NCI-H1436 treated with DMSO at 0.1 percent for 48 hours (cell line): Measurements from ENCODE around the gene ZIC4.

Experiments
- DNase-seq: peaks from one replicate; lab custom pipeline; 2025; lab: John Stamatoyannopoulos, UW

Gene ZIC4

DNA sequence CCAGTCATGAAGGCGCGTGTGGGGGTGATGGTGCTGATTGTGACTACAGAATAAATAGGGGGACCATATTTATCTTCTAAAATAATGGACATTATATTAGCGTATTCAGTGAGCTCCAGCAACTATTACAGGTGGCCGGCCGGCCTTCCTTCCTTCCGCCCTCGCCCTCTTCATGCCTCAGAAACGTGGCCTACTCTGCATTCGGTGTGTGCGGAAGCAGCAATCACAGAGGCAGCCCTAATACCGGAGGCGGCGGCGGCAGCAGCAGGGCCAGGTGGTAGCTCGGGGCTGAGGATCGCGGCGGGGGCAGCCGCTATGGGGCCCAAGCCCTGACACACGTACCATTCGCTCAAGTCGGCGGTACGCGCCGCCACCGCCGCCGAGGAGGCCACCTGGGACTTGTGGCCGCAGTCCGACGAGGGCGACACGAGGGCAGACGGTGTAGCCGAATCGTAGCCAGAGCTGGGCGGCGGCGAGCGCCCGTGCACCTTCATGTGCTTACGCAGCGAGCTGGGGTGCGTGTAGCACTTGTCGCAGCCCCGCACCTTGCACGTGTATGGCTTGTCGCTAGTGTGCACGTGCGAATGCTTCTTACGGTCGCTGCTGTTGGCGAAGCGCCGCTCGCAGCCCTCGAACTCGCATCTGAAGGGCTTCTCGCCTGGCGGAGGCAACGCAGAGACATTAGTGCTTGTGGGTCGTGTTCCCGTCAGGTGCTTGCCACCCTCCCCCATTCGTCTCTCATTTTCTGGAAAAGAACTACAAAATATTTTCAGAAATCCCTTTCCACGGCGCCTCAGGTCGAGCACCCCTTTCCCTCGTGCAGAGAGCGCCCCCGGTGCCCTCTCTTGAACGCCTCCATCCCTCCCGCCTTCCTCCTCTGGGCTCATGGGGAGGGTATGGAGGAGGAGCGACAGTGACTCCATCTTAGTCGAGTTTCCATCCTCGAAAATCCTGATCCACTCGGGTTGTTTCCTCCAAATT lies 15.5 kb downstream of the ZIC4 start:
- no peak for DNase-seq

DNA sequence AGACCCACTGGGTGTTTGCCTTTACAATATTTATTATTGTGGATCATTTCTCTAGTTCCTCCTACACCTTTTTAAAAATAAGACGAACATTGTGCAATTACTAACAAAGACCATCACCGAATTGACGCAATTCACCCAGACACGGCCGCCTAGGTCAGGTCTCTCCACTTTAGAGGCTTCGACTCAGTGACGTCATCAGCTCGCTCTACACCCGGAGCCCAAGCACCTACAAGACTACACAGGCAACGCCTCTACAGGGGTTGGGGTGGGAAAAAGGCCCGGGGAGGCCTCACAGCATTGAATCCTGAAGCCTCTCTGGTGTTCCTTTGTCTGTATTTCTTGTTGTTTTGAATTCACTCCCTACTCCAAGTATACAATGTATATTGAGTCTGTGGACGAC lies 16.6 kb downstream of the ZIC4 start:
- no peak for DNase-seq

DNA sequence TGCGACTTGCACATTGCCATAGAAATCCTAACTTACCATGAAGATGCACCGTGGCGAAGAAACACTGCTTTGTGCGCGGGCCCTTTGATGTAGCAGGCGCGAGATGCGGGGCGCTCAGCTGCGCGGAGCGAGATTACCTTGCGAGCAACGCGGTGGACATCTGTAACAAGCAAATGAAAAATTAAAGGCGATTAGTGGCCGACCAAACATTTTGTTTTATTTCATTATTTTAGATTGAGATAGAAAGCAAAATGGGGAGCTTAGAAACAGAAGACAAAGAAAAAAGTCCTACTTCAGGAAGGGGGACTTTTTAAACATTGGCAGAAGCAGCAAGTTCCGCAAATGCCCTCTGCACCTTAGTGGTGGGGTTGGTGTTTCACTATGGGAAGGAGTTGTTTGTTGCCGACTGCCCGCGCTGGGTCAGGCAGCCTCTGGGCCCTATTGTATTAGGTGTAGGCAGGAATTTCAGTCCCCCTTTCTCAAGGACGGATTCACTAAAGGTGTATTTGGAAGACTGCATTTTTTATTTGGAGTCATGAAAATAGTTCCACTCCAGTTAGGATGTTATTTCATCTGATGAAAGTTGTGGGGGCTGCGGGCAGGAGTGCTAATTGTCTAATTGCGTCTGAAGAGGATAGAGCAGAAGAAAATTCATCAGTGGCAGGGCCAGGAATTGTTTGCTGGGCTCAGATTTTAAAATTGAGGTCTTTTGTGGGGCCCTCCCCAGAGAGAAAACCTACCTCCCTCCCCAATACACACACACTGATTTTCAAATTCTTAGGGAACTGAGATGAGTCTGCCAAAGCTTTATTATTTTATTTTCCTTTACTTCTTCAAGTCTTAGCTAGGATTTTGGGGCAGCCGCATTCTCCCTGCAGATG lies 17.4 kb downstream of the ZIC4 start:
- DNase-seq = no peak

DNA sequence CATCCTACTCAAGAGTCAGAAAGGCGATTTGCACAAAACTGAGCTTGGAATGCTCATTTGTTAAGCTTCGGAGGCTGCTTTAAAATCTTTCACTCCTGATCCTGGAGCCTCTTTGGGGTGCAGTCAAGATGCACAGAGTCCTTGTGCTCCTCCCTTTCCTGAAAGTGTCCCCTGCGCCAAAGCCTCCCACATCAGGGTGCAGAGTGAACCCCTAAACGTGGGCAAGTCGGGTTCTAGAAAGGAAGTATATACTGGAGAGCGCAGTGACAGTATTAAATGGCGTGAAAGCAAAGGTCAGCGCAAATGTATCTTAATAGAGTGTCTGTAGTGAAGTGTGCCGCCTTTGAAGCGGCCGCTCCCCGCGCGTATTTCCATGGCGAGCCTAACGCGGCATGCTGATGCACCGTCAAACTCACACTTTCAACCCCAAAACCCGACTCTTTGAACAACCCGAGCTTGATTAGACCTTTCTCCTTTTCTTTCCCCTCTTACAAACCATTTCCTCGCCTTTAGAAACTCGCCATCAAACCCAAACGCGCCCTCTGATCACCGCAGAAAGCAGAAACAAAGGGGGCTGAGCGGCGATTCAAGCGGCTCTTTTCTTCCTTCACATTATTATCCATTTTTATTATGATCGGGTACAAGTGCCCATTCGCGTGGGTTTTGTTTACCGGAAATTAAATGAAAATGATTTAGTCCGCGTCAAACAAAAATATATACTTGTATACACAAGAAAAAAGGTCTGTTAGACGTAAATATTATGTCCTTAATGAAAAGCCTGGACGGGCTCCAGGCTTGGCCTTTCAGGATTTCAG lies 18.3 kb downstream of the ZIC4 start:
- no peak for DNase-seq

DNA sequence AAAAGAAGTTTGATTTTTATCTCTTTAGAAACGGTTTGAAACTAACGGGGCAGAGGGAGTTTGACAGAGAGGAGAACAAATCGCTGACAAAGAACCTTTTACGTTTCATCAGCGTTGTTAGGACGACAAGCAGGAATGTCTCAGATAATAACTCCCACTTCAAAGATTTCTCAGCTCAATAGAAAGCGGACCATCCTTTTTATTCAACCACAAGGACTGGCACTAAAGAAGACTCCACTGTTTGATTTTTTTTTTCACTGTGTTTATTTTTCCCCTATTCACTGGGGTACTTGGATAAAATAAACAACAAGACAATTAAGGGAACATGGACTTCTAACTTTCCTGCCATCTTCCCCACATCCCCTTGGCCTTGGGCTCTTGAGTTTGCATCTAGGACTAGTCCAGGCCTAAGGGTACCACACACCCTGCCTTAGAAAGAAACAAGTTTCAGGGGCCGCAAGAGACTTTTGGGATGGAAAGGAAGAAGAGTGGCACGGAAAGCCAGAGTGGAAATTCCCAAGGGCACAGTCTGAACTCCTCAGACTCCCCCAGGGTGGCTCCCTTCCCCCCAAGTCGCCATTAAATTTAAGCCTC lies 19.0 kb downstream of the ZIC4 start:
- no peak for DNase-seq

DNA sequence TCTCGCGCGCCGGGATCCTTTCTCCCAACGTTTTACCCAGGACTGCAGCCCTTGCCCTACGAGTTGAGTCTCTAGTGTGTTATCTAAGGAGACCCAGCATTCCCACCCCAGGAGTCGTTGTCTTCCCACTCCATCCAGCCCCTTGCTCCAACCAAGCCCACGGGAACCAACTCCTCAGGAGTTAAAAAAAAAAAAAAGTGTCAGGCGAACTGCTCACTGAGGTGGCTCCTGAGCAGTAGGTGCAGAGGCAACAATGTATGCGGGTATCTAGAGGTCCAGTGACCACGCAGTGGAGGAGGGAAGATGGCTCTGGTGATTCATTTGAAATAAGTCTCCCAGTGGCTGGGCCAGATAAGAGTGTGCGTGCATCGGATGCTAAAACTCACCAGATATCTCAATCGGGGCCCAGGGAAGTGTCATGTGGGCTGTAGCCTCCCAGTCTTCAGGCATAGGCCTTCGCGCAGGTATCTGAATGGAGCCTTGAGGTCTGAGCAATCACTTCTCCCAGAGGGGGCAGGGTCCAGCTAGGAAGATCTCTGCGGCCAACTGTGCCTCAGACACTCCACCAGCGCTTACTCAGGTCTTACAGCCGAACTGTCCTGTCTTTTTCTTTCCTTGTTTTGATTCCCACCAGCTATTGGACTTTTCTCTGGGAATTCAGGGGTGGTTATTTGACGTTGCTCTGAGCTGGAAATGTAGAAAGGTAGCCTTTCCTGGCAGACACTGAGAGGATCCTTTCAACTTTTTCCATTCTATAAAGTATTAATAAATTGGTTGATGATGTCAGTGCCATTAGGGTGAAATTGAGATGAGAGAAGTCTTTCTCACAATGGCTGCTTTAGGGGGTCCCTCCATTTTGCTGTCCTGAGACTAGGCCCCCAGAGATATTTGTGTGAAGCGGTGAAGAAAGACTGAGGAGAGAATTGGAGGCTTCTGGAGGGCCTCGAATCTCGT lies 21.0 kb downstream of the ZIC4 start:
- no peak for DNase-seq

DNA sequence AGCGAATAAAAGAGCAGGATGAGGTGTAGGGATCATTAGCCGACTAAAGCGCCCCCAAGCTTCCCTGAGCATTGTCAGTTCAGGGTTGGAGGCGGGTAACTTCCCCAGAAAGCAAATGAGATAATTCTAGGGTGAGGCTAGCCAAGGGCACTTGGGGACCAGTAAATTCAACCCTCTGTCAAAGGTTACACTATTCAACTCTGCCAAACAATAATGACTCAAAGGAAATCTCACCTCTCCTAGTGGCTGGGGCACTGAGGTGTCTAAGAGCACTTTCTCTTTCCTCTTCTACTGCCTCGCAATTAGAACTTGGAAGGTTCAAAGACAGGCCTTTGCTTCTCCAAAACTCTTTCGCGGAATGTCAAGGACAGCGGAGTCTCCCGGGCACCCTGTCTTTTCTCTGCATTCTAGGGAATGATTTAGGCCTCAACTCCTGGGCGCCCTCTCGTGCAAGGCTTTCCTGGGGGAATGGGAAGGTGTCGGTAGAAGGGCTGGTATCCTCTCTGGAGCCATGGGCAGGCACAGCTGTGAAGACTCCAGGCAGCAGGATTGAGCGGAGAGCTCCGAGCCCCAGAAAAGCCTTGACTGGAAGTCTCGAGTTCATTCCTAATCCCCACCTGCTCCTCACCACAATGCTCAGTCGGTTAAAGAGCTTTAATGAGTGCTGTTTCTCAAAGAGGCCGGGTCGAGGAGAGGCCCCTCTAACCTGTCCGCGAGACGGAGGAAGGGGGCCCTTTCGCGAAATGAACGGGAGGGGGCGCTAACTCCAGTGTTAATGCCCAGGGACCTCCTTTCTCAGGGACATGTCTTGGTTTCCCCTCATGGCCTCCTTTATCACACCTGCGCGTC lies 21.9 kb downstream of the ZIC4 start:
- DNase-seq = no peak

DNA sequence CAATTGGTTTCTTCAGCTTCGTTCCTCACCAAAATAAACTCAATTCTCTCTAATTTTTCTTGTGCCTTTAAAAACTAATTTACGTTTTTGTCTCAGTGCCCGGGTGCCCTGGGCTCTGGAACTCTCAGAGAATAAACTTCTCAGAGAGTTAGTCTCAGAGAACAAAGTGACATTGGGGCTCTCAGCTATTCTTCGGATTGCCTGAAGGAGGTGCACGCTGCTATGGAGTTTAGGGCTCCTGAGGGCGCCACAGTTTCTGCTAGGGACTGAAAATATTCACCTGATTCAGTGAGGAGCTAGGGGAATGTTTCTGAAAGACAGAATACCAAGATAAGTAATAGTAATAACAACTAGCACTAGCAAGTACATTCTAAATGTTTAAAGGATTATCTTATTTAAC lies 22.7 kb downstream of the ZIC4 start:
- DNase-seq = no peak

DNA sequence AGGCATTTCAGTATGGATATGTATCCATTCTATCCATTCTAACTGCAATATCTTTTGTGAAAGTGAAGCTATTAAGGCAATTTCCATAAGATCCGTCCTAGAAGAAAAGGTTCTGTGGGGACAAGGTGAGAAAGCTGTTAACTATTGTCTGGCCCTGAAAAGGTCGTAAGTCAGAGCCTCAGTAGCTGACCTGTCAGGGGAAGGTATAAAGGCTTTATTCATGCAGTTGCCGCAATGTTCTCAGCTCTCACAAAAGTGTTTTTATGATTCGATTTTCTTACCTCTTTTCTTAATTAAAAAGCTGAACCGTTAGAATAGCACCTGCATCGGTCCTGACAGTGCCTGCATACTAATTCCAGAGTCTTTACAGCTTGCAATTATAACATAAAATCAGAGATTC lies 24.7 kb downstream of the ZIC4 start:
- DNase-seq = no peak

DNA sequence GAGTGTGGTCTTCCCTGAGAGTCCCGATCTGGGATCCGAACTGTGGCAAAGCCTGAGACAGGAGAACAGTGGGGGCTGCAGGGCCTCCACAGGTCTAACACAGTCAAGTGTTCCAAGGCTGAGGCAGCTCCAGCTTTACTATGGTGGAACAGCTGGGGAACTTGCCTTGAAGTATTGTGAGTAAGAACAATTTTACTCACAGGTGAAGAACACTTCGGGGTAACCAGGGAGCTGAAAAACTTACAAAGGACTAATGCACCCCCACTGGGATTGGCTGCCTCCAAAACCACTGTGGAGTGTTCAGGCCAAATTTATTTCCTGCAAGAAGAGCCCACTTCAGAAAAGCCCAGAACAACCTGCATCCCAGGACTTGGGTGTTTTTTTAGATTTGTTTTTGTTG lies 25.4 kb downstream of the ZIC4 start:
- no peak for DNase-seq

DNA sequence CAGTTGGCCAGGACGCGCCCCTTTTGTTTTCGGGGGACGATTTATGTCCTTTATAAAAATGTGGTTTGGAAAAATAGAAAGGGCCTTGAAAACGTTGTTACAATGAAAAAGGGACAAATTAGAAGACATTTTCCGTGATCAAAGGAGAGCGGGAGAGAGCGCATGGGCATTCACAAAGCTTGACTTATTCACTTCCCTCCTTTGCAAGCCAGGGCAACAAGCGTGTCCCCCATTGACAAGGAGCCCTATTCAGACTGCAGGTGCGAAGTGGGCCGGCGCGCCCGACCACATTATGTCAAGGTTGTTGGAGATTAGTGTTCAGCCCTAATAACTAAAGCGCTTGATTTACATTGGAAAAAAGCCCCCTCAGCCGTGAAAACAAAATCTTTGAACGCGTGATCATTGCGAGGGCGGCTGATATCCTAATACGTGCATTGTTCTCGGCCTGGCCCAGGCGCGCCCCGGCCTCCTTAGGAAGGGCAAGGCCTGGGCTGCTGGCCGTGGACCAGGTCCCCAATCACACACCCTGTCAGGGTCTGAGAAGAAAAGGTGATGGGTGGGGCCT lies 25.9 kb downstream of the ZIC4 start:
- DNase-seq = no peak

DNA sequence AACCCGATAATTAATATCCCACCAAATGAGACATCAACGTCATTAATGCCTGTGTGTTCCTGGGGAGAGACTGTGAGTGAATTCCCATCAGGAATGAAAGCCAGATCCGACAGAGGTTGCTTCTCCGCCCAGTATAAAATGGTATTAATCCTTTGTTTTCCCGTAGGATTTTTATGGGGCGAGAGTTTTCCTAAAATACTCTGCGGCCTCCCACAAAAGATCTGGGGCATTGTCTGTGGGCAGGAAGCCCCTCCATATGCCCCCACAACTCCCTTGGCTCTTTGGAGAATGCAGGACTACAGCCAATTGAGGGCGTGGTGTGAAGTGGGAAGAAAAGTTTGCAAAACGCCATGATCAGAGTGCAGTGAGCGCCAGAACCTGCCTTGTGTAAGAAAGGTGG lies 26.7 kb downstream of the ZIC4 start:
- no peak for DNase-seq

DNA sequence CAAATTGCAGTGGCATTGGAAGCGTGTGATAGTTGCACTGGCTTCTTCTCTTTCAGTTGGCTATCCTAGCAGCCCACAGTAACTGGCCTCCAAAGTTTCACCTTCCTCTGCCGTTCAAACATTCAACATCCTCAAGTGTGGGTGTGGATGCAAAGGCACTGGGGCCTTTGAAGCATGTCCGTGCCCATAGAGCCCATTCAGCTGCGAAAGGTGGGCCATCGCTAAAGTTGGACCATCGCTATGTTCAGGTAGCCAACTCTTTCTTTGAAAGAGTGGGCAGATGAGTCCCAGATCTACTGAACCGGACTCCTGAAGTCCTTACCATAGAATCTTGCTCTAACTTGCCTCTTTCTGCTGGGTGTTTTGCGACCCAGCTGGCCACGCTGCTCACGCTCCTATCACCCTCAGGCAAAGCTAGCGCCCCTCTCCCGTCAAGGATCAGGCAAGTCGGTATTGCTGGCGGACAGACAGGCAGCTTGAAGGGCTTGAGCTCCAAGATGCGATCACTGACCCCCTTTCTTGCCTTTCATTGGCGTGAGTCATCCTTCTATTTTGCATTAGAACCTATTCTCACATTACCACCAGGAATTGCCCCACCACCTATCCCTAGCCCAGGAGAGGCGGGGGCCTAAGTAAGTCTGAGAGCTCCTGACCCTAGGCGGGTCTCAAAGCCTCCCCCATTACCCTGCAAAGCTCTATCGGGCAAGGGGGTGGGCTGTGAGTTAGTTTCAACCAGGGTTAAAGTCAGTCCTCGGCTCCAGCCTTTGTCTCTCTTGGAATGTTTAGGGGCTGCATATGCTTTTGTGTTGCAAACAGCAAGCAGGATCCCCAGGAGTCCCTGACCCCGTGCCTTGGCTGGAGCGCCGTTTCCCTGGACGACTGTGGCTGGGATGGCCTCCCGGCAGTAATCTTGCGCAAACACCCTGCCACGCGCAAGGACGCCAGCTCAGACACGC lies 28.7 kb downstream of the ZIC4 start:
- DNase-seq = no peak

DNA sequence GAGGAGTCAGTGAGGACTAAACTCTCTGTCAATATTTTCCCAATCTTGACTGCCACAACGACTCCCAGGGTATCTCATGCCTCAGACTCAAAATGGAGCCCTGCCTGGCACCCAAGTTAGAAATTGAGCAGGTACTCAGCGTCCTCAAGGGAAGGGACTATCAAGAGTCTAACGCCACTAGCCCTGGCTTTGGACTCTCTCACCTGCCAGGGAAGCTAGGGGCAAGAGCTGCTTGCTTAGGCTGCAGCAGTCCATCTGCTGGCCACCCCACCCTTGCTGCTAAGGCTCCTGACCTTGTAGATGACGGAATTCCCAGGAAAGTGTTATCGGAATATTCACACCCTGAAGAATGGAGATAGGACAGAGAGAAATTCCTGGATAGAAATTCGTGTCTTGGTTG lies 33.0 kb downstream of the ZIC4 start:
- no peak for DNase-seq

DNA sequence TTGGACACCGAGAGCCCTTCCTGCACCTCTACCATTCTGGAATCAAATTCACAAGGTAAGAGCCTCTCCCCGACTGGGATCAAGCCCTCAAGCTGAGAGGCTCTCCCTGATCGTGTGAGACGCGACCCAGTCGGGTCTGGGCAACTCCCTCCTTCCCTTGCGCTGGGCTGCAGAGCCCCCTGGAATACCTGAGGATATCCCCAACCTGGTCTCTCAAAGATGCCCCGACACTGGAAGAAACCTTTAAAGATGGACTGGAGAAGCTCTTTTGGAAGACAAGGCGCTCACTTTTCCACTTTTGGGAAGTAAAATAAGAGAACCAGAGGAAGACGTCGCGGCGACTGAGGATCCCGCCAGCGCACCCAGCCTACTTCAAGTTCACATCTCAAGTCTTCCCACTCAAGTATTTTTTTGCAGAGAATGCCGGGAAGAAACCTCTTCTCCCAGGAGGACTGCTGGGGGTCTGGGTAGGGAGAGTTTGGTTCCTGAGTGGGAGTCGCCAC lies 33.8 kb downstream of the ZIC4 start:
- DNase-seq = no peak

DNA sequence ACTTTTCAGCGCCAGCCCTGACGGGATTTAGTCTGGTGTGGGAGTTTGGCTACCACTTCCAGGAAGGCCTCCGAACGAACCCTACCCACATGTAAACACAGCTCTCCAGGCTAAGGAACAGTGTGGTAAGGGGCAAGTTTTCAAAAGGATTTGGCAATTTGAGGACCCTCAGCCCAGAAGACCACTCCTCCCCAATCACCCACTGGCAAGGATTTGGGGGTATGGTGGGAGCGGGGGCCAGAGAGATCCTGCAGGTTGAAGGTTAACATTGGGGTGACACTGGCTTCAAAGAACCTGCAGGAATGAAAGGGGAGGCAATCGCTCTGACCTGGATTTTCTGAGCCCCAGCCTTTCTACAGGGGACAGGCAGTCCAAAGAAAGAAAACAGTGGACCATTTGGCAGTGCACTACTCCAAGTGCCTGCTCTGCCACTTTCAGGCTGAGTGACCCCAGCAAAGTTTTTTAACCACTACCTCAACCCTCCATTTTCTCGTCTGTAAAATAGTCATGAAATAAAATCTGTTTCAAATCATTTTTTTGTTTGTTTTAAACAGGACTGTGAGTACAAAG lies 34.5 kb downstream of the ZIC4 start:
- no peak for DNase-seq

DNA sequence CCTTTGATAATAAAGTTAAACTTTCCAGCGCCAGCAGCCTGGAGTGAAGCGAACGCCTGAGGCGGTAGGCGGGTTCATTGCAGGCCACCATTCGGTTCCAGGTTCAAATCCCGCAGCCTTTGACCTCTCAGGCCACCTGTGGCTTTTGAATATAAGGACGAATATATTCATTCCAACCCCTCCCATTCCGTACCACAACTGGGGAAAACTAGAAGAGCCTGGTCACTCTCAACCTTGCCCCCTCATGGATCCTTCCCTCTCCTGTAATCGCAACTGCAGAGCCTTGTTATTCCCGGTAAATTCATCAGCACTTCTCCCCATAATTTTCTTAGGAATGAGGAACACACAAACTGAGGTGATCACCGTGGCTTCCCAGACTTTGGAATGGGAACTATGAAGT lies 35.2 kb downstream of the ZIC4 start:
- no peak for DNase-seq

DNA sequence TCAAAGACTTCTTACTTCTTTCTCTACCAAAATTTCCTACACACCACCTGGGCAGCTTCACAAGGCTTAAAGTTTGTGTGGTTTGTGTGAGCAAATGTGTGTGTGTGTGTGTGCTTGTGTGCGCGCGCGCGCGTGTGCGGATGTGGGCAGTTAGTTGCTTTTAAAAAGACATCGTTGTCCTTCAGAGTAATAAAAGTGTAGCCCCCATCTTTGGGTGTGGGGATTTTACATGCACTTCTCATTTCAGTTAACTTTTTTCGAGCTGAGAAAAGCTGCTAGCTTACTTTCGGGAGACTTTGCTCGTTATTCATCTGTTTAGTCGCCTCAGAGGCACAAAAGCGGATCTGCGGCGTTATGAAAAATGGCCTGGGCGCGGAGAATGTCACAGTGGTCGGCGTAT lies 36.0 kb downstream of the ZIC4 start:
- no peak for DNase-seq
